Mammary epithelial cell (primary cell): ENCODE data around the gene ACSL3.

Experiments
- CTCF ChIP-seq, 2 donors: IDR thresholded peaks in 1 of 2; conservative IDR thresholded peaks in 1 of 2; 2 replicates each; pipeline ENCODE4 v1.5.1; 2011 to 2012; ENCODE audit warnings: inconsistent platforms in 2 of 2, low read length in 2 of 2, mild to moderate bottlenecking in 2 of 2, control low read depth in 1 of 2, low read depth in 1 of 2; ENCODE audit not compliant: insufficient read depth in 1 of 2; ENCODE audit errors: extremely low read depth in 1 of 2
- EZH2 ChIP-seq: IDR thresholded peaks from 2 replicates; pipeline ENCODE4 v1.6.1; 2012; ENCODE audit warnings: low read length, inconsistent platforms, borderline replicate concordance

GRCh38 chr2:222833410-222833809 is 27.4 kb upstream of the ACSL3 start:
- TF ChIP-seq CTCF (conservative IDR thresholded peaks at IDR 0.05 in 1 of 2, IDR thresholded peaks at IDR 0.05 in 1 of 2; ENCODE audit: extremely low read depth in 1 of 2, insufficient read depth in 1 of 2, low read depth in 1 of 2, low read length in 2 of 2), result no peak
- TF ChIP-seq EZH2, result no peak
